ENCODE data around the gene OSMR.

GRCh38 chr5:38931731-38932130 is 85.9 kb downstream of the OSMR start:
- TF ChIP-seq CTCF (conservative IDR thresholded peaks at IDR 0.05; ENCODE audit: low read depth, low read length), result no peak
- TF ChIP-seq EZH2 (IDR thresholded peaks at IDR 0.05; ENCODE audit: borderline replicate concordance, low read depth, low read length, poor library complexity, severe bottlenecking), result no peak

Data from A673 (cell line).